ENCODE results near the gene NR1I3. TPM values are rescaled to one million over a fixed set of nuclear protein-coding genes. Genes with fewer than 3 reads are reported as not detected.

The NR1I3 gene
- total and polyA plus RNA-seq, 2 donors (not counting 1 experiment from before 2014, with no cell fraction given), result not detected

- Histone ChIP-seq H3K9me3 (ENCODE audit: control extremely low read depth in 1 of 3, control insufficient read depth in 2 of 3, insufficient read depth in 1 of 3, low read length in 2 of 3) (no peaks in the 10 kb centered on the region), H3K4me3 (ENCODE audit: control extremely low read depth in 1 of 5, extremely low read depth in 1 of 5, insufficient read depth in 1 of 5, low read depth in 2 of 5, low read length in 4 of 5) (no peak overlapping the region), H3K9ac (ENCODE audit: low read length) (no peak overlapping the region), H3K27me3 (replicated peaks in 1 of 4; ENCODE audit: control extremely low read depth in 1 of 4, control insufficient read depth in 3 of 4, insufficient read depth in 4 of 4, low read length in 3 of 4) (no peaks in the 10 kb centered on the region), H3K27ac (ENCODE audit: low read length in 2 of 2) (no peak overlapping the region), H3K4me2 (replicated peaks; ENCODE audit: low read depth, low read length, poor library complexity, severe bottlenecking) (no peak overlapping the region), H3K79me2 (ENCODE audit: control insufficient read depth, insufficient read depth, low read length) (peaks cover 30% of the 10 kb centered on the region), H3K4me1 (ENCODE audit: control insufficient read depth in 2 of 2, insufficient read depth in 2 of 2, low read length in 2 of 2) (peaks cover 9 to 12% of the 10 kb centered on the region in 2 donors), H2AFZ (ENCODE audit: insufficient read depth, low read depth, low read length, poor library complexity, severe bottlenecking) (no peak overlapping the region), H3K36me3 (replicated peaks in 1 of 2; ENCODE audit: control extremely low read depth in 1 of 2, control insufficient read depth in 1 of 2, extremely low read depth in 1 of 2, insufficient read depth in 2 of 2, low read length in 1 of 2) (peaks cover 2 to 62% of the 10 kb centered on the region in 2 experiments), H4K20me1 (ENCODE audit: control insufficient read depth, insufficient read depth, low read length, poor library complexity, severe bottlenecking) (peaks cover 23% of the 10 kb centered on the region)
- 97% methylated on average over 6 of the region's 8 CpGs for WGBS (ENCODE audit: insufficient coverage)
- ATAC-seq (ENCODE audit: low read depth) (no peak), DNase-seq (no peak)
- Mint-ChIP-seq H3K9me3 (ENCODE audit: insufficient read depth) (no peaks in the 10 kb centered on the region), H3K27me3 (no peaks in the 10 kb centered on the region), H3K4me3 (no peak overlapping the region), H3K27ac (no peak overlapping the region), H3K4me1 (peaks cover 22% of the 10 kb centered on the region)
- POLR2A ChIA-PET, result no interaction called here
- intact Hi-C loops (cut with micrococcal nuclease), result no loop called here
- CTCF ChIA-PET, result interaction anchor here (0.8 to 2.2 kb wide), 3 partner anchors 18 to 180 kb away, joined by 4 to 7 read pairs (median 4); partner anchors contain the start of gene TOMM40L
- no peak for TF ChIP-seq EZH2 (IDR thresholded peaks at IDR 0.05; ENCODE audit: borderline replicate concordance, insufficient read depth, low read depth, low read length, poor library complexity, severe bottlenecking)
- TF ChIP-seq CTCF (IDR thresholded peaks at IDR 0.05), result no peak
Observed at GRCh38 chr1:161207173-161207572, 30.8 kb downstream of the NR1I3 start.

- H3K4me1 ChIP-seq (ENCODE audit: control insufficient read depth in 2 of 2, insufficient read depth in 2 of 2, low read length in 2 of 2), result peaks cover 12 to 16% of the 10 kb centered on the region in 2 donors
- no peak for DNase-seq
- Mint-ChIP-seq H3K4me1 (peaks cover 28% of the 10 kb centered on the region), H3K9me3 (ENCODE audit: insufficient read depth) (no peaks in the 10 kb centered on the region), H3K4me3 (no peak overlapping the region), H3K27ac (no peak overlapping the region), H3K27me3 (no peaks in the 10 kb centered on the region)
- no peak overlapping the region for H3K9ac ChIP-seq (ENCODE audit: low read length)
- peaks cover 35% of the 10 kb centered on the region for H3K79me2 ChIP-seq (ENCODE audit: control insufficient read depth, insufficient read depth, low read length)
- no peaks in the 10 kb centered on the region for H3K27me3 ChIP-seq (replicated peaks in 1 of 4; ENCODE audit: control extremely low read depth in 1 of 4, control insufficient read depth in 3 of 4, insufficient read depth in 4 of 4, low read length in 3 of 4)
- H3K4me2 ChIP-seq (replicated peaks; ENCODE audit: low read depth, low read length, poor library complexity, severe bottlenecking), result no peak overlapping the region
- ATAC-seq (ENCODE audit: low read depth), result no peak
- intact Hi-C loops (cut with micrococcal nuclease), result no loop called here
- H3K9me3 ChIP-seq (ENCODE audit: control extremely low read depth in 1 of 3, control insufficient read depth in 2 of 3, insufficient read depth in 1 of 3, low read length in 2 of 3), result no peaks in the 10 kb centered on the region
- peaks cover 2 to 56% of the 10 kb centered on the region in 2 experiments for H3K36me3 ChIP-seq (replicated peaks in 1 of 2; ENCODE audit: control extremely low read depth in 1 of 2, control insufficient read depth in 1 of 2, extremely low read depth in 1 of 2, insufficient read depth in 2 of 2, low read length in 1 of 2)
- H3K27ac ChIP-seq (ENCODE audit: low read length in 2 of 2), result no peak overlapping the region
- TF ChIP-seq EZH2 (IDR thresholded peaks at IDR 0.05; ENCODE audit: borderline replicate concordance, insufficient read depth, low read depth, low read length, poor library complexity, severe bottlenecking) (no peak), CTCF (IDR thresholded peaks at IDR 0.05) (no peak)
- H3K4me3 ChIP-seq (ENCODE audit: control extremely low read depth in 1 of 5, extremely low read depth in 1 of 5, insufficient read depth in 1 of 5, low read depth in 2 of 5, low read length in 4 of 5), result no peak overlapping the region
- peaks cover 23% of the 10 kb centered on the region for H4K20me1 ChIP-seq (ENCODE audit: control insufficient read depth, insufficient read depth, low read length, poor library complexity, severe bottlenecking)
- CTCF ChIA-PET, result interaction anchor here (0.5 to 2.2 kb wide), 8 partner anchors 12 to 180 kb away, joined by 3 to 7 read pairs (median 4); partner anchors contain the start of genes PPOX and TOMM40L
- WGBS (ENCODE audit: insufficient coverage), result 99% methylated on average over 10 of the region's 12 CpGs
- POLR2A ChIA-PET, result interaction anchor here (0.6 kb wide), 1 partner anchor 114 kb away, joined by 3 read pairs; no protein-coding TSS in a partner anchor
- H2AFZ ChIP-seq (ENCODE audit: insufficient read depth, low read depth, low read length, poor library complexity, severe bottlenecking), result no peak overlapping the region
Observed at GRCh38 chr1:161206411-161207140, 31.4 kb downstream of the NR1I3 start.
